ENCODE data around the gene SLC39A9. TPM values are rescaled to one million over a fixed set of nuclear protein-coding genes. Genes with fewer than 3 reads are reported as not detected.
A peak's percentile ranks its signal among the peaks of the same experiment; 100 is the strongest.

The SLC39A9 gene
- total and polyA plus RNA-seq, 4 donors, result 28.7 to 140 (median 43.1) TPM

- DNase-seq (ENCODE audit: low spot score), result no peak
- Histone ChIP-seq H3K4me1 (ENCODE audit: control insufficient read depth in 4 of 4, insufficient read depth in 4 of 4, low read length in 3 of 4) (peaks cover 10 to 17% (median 15%) of the 10 kb centered on the region in 4 donors), H3K4me3 (ENCODE audit: low read depth in 1 of 3, low read length in 3 of 3) (peak within 1 kb of the TSS in 2 of 3 donors; percentile 43), H3K27ac (ENCODE audit: low read depth in 1 of 2, low read length in 2 of 2) (no peak within 1 kb of the TSS), H3K36me3 (ENCODE audit: control insufficient read depth in 4 of 4, insufficient read depth in 3 of 4, low read depth in 1 of 4, low read length in 3 of 4) (no peaks in the 10 kb centered on the region), H3K27me3 (ENCODE audit: control insufficient read depth in 4 of 4, insufficient read depth in 4 of 4, low read length in 3 of 4) (peaks cover 0 to 7% (median 1%) of the 10 kb centered on the region in 4 donors), H3K9me3 (ENCODE audit: control insufficient read depth in 4 of 4, low read length in 3 of 4) (no peaks in the 10 kb centered on the region), H3K9ac (ENCODE audit: low read depth in 1 of 2, low read length in 2 of 2) (no peak within 1 kb of the TSS)
- WGBS, result 3% methylated on average over 86 of the region's 86 CpGs
- no peak for TF ChIP-seq JUND (IDR thresholded peaks at IDR 0.05)
- TF ChIP-seq, protein P1, sequence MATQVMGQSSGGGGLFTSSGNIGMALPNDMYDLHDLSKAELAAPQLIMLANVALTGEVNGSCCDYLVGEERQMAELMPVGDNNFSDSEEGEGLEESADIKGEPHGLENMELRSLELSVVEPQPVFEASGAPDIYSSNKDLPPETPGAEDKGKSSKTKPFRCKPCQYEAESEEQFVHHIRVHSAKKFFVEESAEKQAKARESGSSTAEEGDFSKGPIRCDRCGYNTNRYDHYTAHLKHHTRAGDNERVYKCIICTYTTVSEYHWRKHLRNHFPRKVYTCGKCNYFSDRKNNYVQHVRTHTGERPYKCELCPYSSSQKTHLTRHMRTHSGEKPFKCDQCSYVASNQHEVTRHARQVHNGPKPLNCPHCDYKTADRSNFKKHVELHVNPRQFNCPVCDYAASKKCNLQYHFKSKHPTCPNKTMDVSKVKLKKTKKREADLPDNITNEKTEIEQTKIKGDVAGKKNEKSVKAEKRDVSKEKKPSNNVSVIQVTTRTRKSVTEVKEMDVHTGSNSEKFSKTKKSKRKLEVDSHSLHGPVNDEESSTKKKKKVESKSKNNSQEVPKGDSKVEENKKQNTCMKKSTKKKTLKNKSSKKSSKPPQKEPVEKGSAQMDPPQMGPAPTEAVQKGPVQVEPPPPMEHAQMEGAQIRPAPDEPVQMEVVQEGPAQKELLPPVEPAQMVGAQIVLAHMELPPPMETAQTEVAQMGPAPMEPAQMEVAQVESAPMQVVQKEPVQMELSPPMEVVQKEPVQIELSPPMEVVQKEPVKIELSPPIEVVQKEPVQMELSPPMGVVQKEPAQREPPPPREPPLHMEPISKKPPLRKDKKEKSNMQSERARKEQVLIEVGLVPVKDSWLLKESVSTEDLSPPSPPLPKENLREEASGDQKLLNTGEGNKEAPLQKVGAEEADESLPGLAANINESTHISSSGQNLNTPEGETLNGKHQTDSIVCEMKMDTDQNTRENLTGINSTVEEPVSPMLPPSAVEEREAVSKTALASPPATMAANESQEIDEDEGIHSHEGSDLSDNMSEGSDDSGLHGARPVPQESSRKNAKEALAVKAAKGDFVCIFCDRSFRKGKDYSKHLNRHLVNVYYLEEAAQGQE (IDR thresholded peaks at IDR 0.05), result no peak
- no peak for TF ChIP-seq SP1 (IDR thresholded peaks at IDR 0.05)
- TF ChIP-seq MAX (IDR thresholded peaks at IDR 0.05), result no peak
Observed at GRCh38 chr14:69484444-69485314, 86.2 kb downstream of the SLC39A9 start, which contains the start of gene PLEKHD1. PLEKHD1 (plus strand) TSS chr14:69484728; CDS start chr14:69484966, 238 bp downstream.

GRCh38 chr14:69485315-69485660 is 86.8 kb downstream of the SLC39A9 start:
- Histone ChIP-seq H3K27ac (ENCODE audit: low read depth in 1 of 2, low read length in 2 of 2) (no peak overlapping the region), H3K9ac (ENCODE audit: low read depth in 1 of 2, low read length in 2 of 2) (no peak overlapping the region), H3K27me3 (ENCODE audit: control insufficient read depth in 4 of 4, insufficient read depth in 4 of 4, low read length in 3 of 4) (peaks cover 0 to 7% (median 1%) of the 10 kb centered on the region in 4 donors), H3K4me1 (ENCODE audit: control insufficient read depth in 4 of 4, insufficient read depth in 4 of 4, low read length in 3 of 4) (peaks cover 10 to 17% (median 15%) of the 10 kb centered on the region in 4 donors), H3K36me3 (ENCODE audit: control insufficient read depth in 4 of 4, insufficient read depth in 3 of 4, low read depth in 1 of 4, low read length in 3 of 4) (no peaks in the 10 kb centered on the region), H3K9me3 (ENCODE audit: control insufficient read depth in 4 of 4, low read length in 3 of 4) (no peaks in the 10 kb centered on the region), H3K4me3 (ENCODE audit: low read depth in 1 of 3, low read length in 3 of 3) (no peak overlapping the region)
- TF ChIP-seq, protein P2, sequence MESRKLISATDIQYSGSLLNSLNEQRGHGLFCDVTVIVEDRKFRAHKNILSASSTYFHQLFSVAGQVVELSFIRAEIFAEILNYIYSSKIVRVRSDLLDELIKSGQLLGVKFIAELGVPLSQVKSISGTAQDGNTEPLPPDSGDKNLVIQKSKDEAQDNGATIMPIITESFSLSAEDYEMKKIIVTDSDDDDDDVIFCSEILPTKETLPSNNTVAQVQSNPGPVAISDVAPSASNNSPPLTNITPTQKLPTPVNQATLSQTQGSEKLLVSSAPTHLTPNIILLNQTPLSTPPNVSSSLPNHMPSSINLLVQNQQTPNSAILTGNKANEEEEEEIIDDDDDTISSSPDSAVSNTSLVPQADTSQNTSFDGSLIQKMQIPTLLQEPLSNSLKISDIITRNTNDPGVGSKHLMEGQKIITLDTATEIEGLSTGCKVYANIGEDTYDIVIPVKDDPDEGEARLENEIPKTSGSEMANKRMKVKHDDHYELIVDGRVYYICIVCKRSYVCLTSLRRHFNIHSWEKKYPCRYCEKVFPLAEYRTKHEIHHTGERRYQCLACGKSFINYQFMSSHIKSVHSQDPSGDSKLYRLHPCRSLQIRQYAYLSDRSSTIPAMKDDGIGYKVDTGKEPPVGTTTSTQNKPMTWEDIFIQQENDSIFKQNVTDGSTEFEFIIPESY (IDR thresholded peaks at IDR 0.05), result no peak
- TF ChIP-seq, protein P3, sequence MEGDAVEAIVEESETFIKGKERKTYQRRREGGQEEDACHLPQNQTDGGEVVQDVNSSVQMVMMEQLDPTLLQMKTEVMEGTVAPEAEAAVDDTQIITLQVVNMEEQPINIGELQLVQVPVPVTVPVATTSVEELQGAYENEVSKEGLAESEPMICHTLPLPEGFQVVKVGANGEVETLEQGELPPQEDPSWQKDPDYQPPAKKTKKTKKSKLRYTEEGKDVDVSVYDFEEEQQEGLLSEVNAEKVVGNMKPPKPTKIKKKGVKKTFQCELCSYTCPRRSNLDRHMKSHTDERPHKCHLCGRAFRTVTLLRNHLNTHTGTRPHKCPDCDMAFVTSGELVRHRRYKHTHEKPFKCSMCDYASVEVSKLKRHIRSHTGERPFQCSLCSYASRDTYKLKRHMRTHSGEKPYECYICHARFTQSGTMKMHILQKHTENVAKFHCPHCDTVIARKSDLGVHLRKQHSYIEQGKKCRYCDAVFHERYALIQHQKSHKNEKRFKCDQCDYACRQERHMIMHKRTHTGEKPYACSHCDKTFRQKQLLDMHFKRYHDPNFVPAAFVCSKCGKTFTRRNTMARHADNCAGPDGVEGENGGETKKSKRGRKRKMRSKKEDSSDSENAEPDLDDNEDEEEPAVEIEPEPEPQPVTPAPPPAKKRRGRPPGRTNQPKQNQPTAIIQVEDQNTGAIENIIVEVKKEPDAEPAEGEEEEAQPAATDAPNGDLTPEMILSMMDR (IDR thresholded peaks at IDR 0.05; ENCODE audit: low read depth, low read length, missing input control), result no peak
- no peak for TF ChIP-seq TAF1 (conservative IDR thresholded peaks at IDR 0.05)
- TF ChIP-seq FOXA2 (IDR thresholded peaks at IDR 0.05), result no peak
- TF ChIP-seq NR2F2 (IDR thresholded peaks at IDR 0.05), result no peak
- no peak for TF ChIP-seq EGR1 (IDR thresholded peaks at IDR 0.05; ENCODE audit: low read depth in 2 of 2)
- no peak for TF ChIP-seq RXRA (IDR thresholded peaks at IDR 0.05)
- TF ChIP-seq RAD21 (IDR thresholded peaks at IDR 0.05), result no peak
- no peak for TF ChIP-seq HNF4G (IDR thresholded peaks at IDR 0.05)
- TF ChIP-seq MAX (IDR thresholded peaks at IDR 0.05), result no peak
- TF ChIP-seq GABPA (IDR thresholded peaks at IDR 0.05 in 1 of 2, conservative IDR thresholded peaks at IDR 0.05 in 1 of 2), result no peak
- TF ChIP-seq YY1 (IDR thresholded peaks at IDR 0.05), result no peak
- no peak for TF ChIP-seq JUND (IDR thresholded peaks at IDR 0.05)
- TF ChIP-seq SP1 (IDR thresholded peaks at IDR 0.05), result no peak
- no peak for TF ChIP-seq HNF4A (conservative IDR thresholded peaks at IDR 0.05)
- TF ChIP-seq, protein P1 (IDR thresholded peaks at IDR 0.05), result no peak
- 58% methylated on average over 11 of the region's 11 CpGs for WGBS
- no peak for DNase-seq (ENCODE audit: low spot score)

Data from liver (tissue), 9 donors.